Breast epithelium (tissue), 3 donors: ENCODE results near the gene SLAMF8.

Experiments
- POLR2A ChIP-seq: fragments of 450-650 bp; IDR thresholded peaks from one replicate; pipeline ENCODE4 v1.6.1; 2016; ENCODE audit warnings: antibody characterized with exemption, mild to moderate bottlenecking, moderate library complexity
- POLR2AphosphoS5 ChIP-seq, 3 donors: sonication (generic); formaldehyde crosslinking; IDR thresholded peaks; one replicate each; pipeline ENCODE4 v1.6.1; 2017; ENCODE audit warnings: antibody characterized with exemption in 3 of 3
- TF ChIP-seq, protein P1 (sequence below), 3 donors: fragments of 450-650 bp; IDR thresholded peaks; one replicate each; pipeline ENCODE4 v1.5.1; 2016 to 2017; ENCODE audit warnings: antibody characterized with exemption in 3 of 3, mild to moderate bottlenecking in 3 of 3, moderate library complexity in 3 of 3

DNA sequence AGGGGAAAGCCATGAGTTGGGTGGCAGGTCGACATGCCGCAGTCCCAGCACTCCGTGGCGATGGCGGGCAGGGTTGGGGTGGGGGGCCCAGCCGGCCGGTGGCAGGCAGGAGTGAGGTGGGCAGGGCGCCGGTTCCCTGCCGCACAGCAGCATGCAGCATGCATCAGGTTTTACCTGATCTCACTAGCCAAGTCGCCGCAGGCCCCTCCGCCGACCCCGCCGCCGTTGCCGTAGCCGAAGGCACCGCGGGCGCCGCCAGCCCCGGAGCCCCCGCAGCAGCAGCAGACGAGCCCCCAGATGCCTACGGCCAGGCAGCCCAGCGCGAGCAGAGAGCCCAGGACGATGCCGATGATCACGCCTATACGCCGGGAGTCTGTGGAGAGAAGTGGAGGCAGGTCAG is 29.0 kb downstream of the SLAMF8 start:
- TF ChIP-seq, protein P1, sequence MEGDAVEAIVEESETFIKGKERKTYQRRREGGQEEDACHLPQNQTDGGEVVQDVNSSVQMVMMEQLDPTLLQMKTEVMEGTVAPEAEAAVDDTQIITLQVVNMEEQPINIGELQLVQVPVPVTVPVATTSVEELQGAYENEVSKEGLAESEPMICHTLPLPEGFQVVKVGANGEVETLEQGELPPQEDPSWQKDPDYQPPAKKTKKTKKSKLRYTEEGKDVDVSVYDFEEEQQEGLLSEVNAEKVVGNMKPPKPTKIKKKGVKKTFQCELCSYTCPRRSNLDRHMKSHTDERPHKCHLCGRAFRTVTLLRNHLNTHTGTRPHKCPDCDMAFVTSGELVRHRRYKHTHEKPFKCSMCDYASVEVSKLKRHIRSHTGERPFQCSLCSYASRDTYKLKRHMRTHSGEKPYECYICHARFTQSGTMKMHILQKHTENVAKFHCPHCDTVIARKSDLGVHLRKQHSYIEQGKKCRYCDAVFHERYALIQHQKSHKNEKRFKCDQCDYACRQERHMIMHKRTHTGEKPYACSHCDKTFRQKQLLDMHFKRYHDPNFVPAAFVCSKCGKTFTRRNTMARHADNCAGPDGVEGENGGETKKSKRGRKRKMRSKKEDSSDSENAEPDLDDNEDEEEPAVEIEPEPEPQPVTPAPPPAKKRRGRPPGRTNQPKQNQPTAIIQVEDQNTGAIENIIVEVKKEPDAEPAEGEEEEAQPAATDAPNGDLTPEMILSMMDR (IDR thresholded peaks at IDR 0.05) = no peak
- no peak for TF ChIP-seq POLR2A
- TF ChIP-seq POLR2AphosphoS5 (IDR thresholded peaks at IDR 0.05) = no peak
